ENCODE measurements around the gene DOC2B. TPM values are rescaled to one million over a fixed set of nuclear protein-coding genes. Genes with fewer than 3 reads are reported as not detected.

Gene DOC2B
- total and polyA plus RNA-seq, 2 of the 8 experiments (the other 6 are each of a cell fraction or from before 2014, with no cell fraction given): 1.3 to 3.3 TPM

DNA sequence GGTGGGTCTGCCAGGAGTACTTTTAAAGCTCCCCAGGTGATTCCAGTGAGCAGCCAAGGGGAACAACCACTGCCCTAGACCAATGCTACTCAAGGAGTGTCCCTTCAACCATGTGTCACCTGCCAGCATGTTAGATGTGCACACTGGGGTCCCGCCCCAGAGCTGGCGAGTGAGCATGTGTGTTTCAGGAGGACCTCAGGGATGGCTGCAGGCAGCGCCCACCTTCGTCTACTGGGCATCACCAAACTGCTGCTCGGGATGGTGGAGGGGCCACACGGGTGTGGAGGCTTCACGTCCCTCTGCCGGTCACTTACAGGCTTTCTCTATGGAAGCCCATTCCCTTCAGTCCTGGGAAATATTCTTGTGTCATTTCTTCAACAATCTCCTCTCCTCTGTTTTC lies 29.0 kb upstream of the DOC2B start (continued):
- TF ChIP-seq CHD7 (IDR thresholded peaks at IDR 0.05; ENCODE audit: insufficient replicate concordance, low read length): no peak
- no peak for TF ChIP-seq RFX5 (IDR thresholded peaks at IDR 0.05; ENCODE audit: borderline replicate concordance, low read depth, low read length)
- TF ChIP-seq, protein P1, sequence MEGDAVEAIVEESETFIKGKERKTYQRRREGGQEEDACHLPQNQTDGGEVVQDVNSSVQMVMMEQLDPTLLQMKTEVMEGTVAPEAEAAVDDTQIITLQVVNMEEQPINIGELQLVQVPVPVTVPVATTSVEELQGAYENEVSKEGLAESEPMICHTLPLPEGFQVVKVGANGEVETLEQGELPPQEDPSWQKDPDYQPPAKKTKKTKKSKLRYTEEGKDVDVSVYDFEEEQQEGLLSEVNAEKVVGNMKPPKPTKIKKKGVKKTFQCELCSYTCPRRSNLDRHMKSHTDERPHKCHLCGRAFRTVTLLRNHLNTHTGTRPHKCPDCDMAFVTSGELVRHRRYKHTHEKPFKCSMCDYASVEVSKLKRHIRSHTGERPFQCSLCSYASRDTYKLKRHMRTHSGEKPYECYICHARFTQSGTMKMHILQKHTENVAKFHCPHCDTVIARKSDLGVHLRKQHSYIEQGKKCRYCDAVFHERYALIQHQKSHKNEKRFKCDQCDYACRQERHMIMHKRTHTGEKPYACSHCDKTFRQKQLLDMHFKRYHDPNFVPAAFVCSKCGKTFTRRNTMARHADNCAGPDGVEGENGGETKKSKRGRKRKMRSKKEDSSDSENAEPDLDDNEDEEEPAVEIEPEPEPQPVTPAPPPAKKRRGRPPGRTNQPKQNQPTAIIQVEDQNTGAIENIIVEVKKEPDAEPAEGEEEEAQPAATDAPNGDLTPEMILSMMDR (IDR thresholded peaks at IDR 0.05; ENCODE audit: control extremely low read depth in 1 of 3, insufficient read depth in 1 of 3, low read depth in 1 of 3, low read length in 3 of 3): no peak
- TF ChIP-seq RNF2 (IDR thresholded peaks at IDR 0.05; ENCODE audit: borderline replicate concordance, low read depth, low read length, missing control alignments, poor library complexity, severe bottlenecking): no peak
- TF ChIP-seq MAFK (IDR thresholded peaks at IDR 0.05; ENCODE audit: low read depth, low read length): no peak

All from H1 (cell line).